Mesenchymal stem cell (in vitro differentiated cells and primary cell): ENCODE data around the gene ZBTB2.

Experiments
- DNase-seq: peaks from one replicate; pipeline ENCODE4 v3.0.0-alpha.2; 2013
- H2AFZ ChIP-seq: one replicate; pipeline ENCODE4 v1.6.1; 2013; ENCODE audit warnings: low read depth, mild to moderate bottlenecking, control low read depth, inconsistent platforms, low read length, moderate library complexity
- H2AK5ac ChIP-seq: 2 replicates; pipeline ENCODE4 v1.6.1; 2013; ENCODE audit warnings: low read length, moderate library complexity, mild to moderate bottlenecking, inconsistent platforms; ENCODE audit not compliant: severe bottlenecking
- H2BK120ac ChIP-seq: one replicate; pipeline ENCODE4 v1.6.1; 2013; ENCODE audit warnings: low read depth, mild to moderate bottlenecking, inconsistent platforms, low read length, moderate library complexity
- H2BK12ac ChIP-seq, 2 experiments: one replicate each; pipeline ENCODE4 v1.6.1; 2013; ENCODE audit warnings: inconsistent platforms in 2 of 2, low read length in 2 of 2, mild to moderate bottlenecking in 2 of 2, moderate library complexity in 2 of 2, control low read depth in 1 of 2
- H2BK15ac ChIP-seq: one replicate; pipeline ENCODE4 v1.6.1; 2013; ENCODE audit warnings: mild to moderate bottlenecking, low read depth, inconsistent platforms; ENCODE audit not compliant: poor library complexity, severe bottlenecking
- H2BK5ac ChIP-seq: 2 replicates; pipeline ENCODE4 v1.6.1; 2013; ENCODE audit warnings: low read depth, mild to moderate bottlenecking, low read length, control low read depth, inconsistent platforms; ENCODE audit not compliant: poor library complexity, severe bottlenecking
- H3K14ac ChIP-seq, 2 experiments: one replicate each; pipeline ENCODE4 v1.6.1; 2013; ENCODE audit warnings: inconsistent platforms in 2 of 2, low read length in 2 of 2, control low read depth in 1 of 2, mild to moderate bottlenecking in 1 of 2, moderate library complexity in 1 of 2
- H3K18ac ChIP-seq, 2 experiments: one replicate each; pipeline ENCODE4 v1.6.1; 2013; ENCODE audit warnings: inconsistent platforms in 2 of 2, low read length in 2 of 2, control low read depth in 1 of 2, low read depth in 1 of 2, mild to moderate bottlenecking in 1 of 2
- H3K23ac ChIP-seq, 2 experiments: one replicate each; pipeline ENCODE4 v1.6.1; 2013; ENCODE audit warnings: inconsistent platforms in 2 of 2, low read length in 2 of 2, mild to moderate bottlenecking in 2 of 2, moderate library complexity in 2 of 2, control low read depth in 1 of 2
- H3K27ac ChIP-seq: 2 replicates; pipeline ENCODE4 v1.5.1; 2013; ENCODE audit warnings: mild to moderate bottlenecking, moderate library complexity, low read length, control low read depth, inconsistent platforms; ENCODE audit not compliant: poor library complexity, severe bottlenecking
- H3K27me3 ChIP-seq, 2 experiments: 2 replicates each; pipeline versions ENCODE4 v1.6.1 to v1.7.0; 2013; ENCODE audit warnings: low read length in 2 of 2, mild to moderate bottlenecking in 2 of 2, moderate library complexity in 2 of 2, control low read depth in 1 of 2, inconsistent platforms in 1 of 2; ENCODE audit not compliant: control insufficient read depth in 1 of 2, insufficient read depth in 1 of 2
- H3K36me3 ChIP-seq, 2 experiments: 2 replicates each; pipeline versions ENCODE4 v1.6.1 to v1.7.0; 2013; ENCODE audit warnings: low read length in 2 of 2, control low read depth in 1 of 2, inconsistent platforms in 1 of 2, low read depth in 1 of 2, mild to moderate bottlenecking in 1 of 2; ENCODE audit not compliant: insufficient read depth in 2 of 2, control insufficient read depth in 1 of 2
- H3K4ac ChIP-seq, 2 experiments: one replicate each; pipeline ENCODE4 v1.6.1; 2013; ENCODE audit warnings: inconsistent platforms in 2 of 2, low read length in 2 of 2, mild to moderate bottlenecking in 2 of 2, moderate library complexity in 2 of 2, control low read depth in 1 of 2, low read depth in 1 of 2
- H3K4me1 ChIP-seq: 2 replicates; pipeline ENCODE4 v1.6.1; 2013; ENCODE audit warnings: low read depth, low read length, control low read depth; ENCODE audit not compliant: control insufficient read depth, insufficient read depth
- H3K4me2 ChIP-seq: 2 replicates; pipeline ENCODE4 v1.6.1; 2013; ENCODE audit warnings: low read length, mild to moderate bottlenecking, inconsistent platforms; ENCODE audit not compliant: poor library complexity, severe bottlenecking
- H3K4me3 ChIP-seq, 2 experiments: 2 replicates each; pipeline versions ENCODE4 v1.5.1 to v1.7.0; 2013; ENCODE audit warnings: low read length in 2 of 2, mild to moderate bottlenecking in 2 of 2, control low read depth in 1 of 2, low read depth in 1 of 2; ENCODE audit not compliant: insufficient read depth in 1 of 2
- H3K79me1 ChIP-seq: replicated peaks from 2 replicates; pipeline ENCODE4 v1.6.1; 2013; ENCODE audit warnings: mild to moderate bottlenecking, control low read depth, low read length, inconsistent platforms; ENCODE audit not compliant: poor library complexity, severe bottlenecking
- H3K9ac ChIP-seq: 2 replicates; pipeline ENCODE4 v1.7.0; 2013; ENCODE audit warnings: mild to moderate bottlenecking, low read length, moderate library complexity
- H3K9me3 ChIP-seq: 2 replicates; pipeline ENCODE4 v1.7.0; 2013; ENCODE audit warnings: mild to moderate bottlenecking, low read length; ENCODE audit not compliant: control insufficient read depth
- H4K8ac ChIP-seq: one replicate; pipeline ENCODE4 v1.6.1; 2013; ENCODE audit warnings: inconsistent platforms, mild to moderate bottlenecking, low read length, moderate library complexity
- H4K91ac ChIP-seq: one replicate; pipeline ENCODE4 v1.6.1; 2013; ENCODE audit warnings: mild to moderate bottlenecking, low read length, inconsistent platforms
- WGBS: methylation state at CpG from one replicate; pipeline ENCODE4 v1.1.7; 2013; ENCODE audit warnings: mixed read lengths; 5-methylcytosine and 5-hydroxymethylcytosine counted together

Gene ZBTB2

GRCh38 chr6:151351731-151352130 lies 39.6 kb downstream of the ZBTB2 start:
- 96% methylated on average over 7 of the region's 7 CpGs for WGBS
- Histone ChIP-seq H2AFZ (no peak overlapping the region), H2BK5ac (no peak overlapping the region), H3K79me1 (peaks cover 32% of the 10 kb centered on the region), H3K27ac (no peak overlapping the region), H3K4ac (no peak overlapping the region), H3K27me3 (no peaks in the 10 kb centered on the region), H2BK120ac (no peak overlapping the region), H3K4me2 (no peak overlapping the region), H3K4me3 (no peak overlapping the region), H2AK5ac (no peak overlapping the region), H3K36me3 (peaks cover 57 to 79% of the 10 kb centered on the region in 2 experiments), H2BK12ac (no peak overlapping the region), H3K14ac (no peak overlapping the region), H3K23ac (no peak overlapping the region), H3K9me3 (no peaks in the 10 kb centered on the region), H3K4me1 (no peaks in the 10 kb centered on the region), H3K18ac (no peak overlapping the region), H4K91ac (no peak overlapping the region), H4K8ac (no peak overlapping the region), H2BK15ac (no peak overlapping the region), H3K9ac (no peak overlapping the region)
- no peak for DNase-seq

- H4K8ac ChIP-seq = no peak overlapping the region
- no peak overlapping the region for H2BK120ac ChIP-seq
- H3K9ac ChIP-seq = no peak overlapping the region
- H3K79me1 ChIP-seq = peaks cover 32% of the 10 kb centered on the region
- H3K36me3 ChIP-seq = peaks cover 57 to 73% of the 10 kb centered on the region in 2 experiments
- H3K18ac ChIP-seq = no peak overlapping the region
- H3K27ac ChIP-seq = no peak overlapping the region
- H2BK5ac ChIP-seq = no peak overlapping the region
- H3K27me3 ChIP-seq = no peaks in the 10 kb centered on the region
- H3K9me3 ChIP-seq = no peaks in the 10 kb centered on the region
- no peak overlapping the region for H3K4ac ChIP-seq
- H2BK15ac ChIP-seq = no peak overlapping the region
- no peak overlapping the region for H2BK12ac ChIP-seq
- no peak overlapping the region for H2AK5ac ChIP-seq
- no peaks in the 10 kb centered on the region for H3K4me1 ChIP-seq
- H3K4me3 ChIP-seq = no peak overlapping the region
- 99% methylated on average over 18 of the region's 18 CpGs for WGBS
- H3K4me2 ChIP-seq = no peak overlapping the region
- no peak overlapping the region for H3K14ac ChIP-seq
- no peak overlapping the region for H2AFZ ChIP-seq
- no peak overlapping the region for H3K23ac ChIP-seq
- DNase-seq = no peak
- no peak overlapping the region for H4K91ac ChIP-seq
Observed at GRCh38 chr6:151351146-151351700, 40.1 kb downstream of the ZBTB2 start.

- Histone ChIP-seq H3K14ac (no peak overlapping the region), H2BK5ac (no peak overlapping the region), H3K4me1 (no peaks in the 10 kb centered on the region), H3K36me3 (peaks cover 57 to 67% of the 10 kb centered on the region in 2 experiments), H3K9me3 (no peaks in the 10 kb centered on the region), H3K4ac (no peak overlapping the region), H2AK5ac (no peak overlapping the region), H3K27ac (no peak overlapping the region), H4K8ac (no peak overlapping the region), H2BK15ac (no peak overlapping the region), H3K27me3 (no peaks in the 10 kb centered on the region), H3K79me1 (peaks cover 32% of the 10 kb centered on the region), H3K18ac (no peak overlapping the region), H3K9ac (no peak overlapping the region), H2AFZ (no peak overlapping the region), H4K91ac (no peak overlapping the region), H3K4me2 (no peak overlapping the region), H3K23ac (no peak overlapping the region), H2BK12ac (no peak overlapping the region), H2BK120ac (no peak overlapping the region), H3K4me3 (no peak overlapping the region)
- DNase-seq = no peak
- 98% methylated on average over 20 of the region's 20 CpGs for WGBS
Observed at GRCh38 chr6:151350442-151351145, 40.8 kb downstream of the ZBTB2 start.

GRCh38 chr6:151349651-151350270 lies 41.6 kb downstream of the ZBTB2 start:
- Histone ChIP-seq H2BK12ac (no peak overlapping the region), H2AK5ac (no peak overlapping the region), H3K4me3 (no peak overlapping the region), H3K9ac (no peak overlapping the region), H3K27ac (no peak overlapping the region), H4K91ac (no peak overlapping the region), H3K18ac (no peak overlapping the region), H3K36me3 (peaks cover 52 to 62% of the 10 kb centered on the region in 2 experiments), H3K79me1 (peaks cover 30% of the 10 kb centered on the region), H2BK5ac (no peak overlapping the region), H3K27me3 (no peaks in the 10 kb centered on the region), H3K9me3 (no peaks in the 10 kb centered on the region), H3K4me2 (no peak overlapping the region), H3K14ac (no peak overlapping the region), H2BK120ac (no peak overlapping the region), H3K23ac (no peak overlapping the region), H3K4ac (no peak overlapping the region), H3K4me1 (no peaks in the 10 kb centered on the region), H4K8ac (no peak overlapping the region), H2AFZ (no peak overlapping the region), H2BK15ac (no peak overlapping the region)
- 96% methylated on average over 19 of the region's 19 CpGs for WGBS
- no peak for DNase-seq
